Chondrocyte (in vitro differentiated cells): Measurements from ENCODE around the gene ADCY3. TPM values are rescaled to one million over a fixed set of nuclear protein-coding genes. Genes with fewer than 3 reads are reported as not detected.

Experiments
- DNase-seq: peaks from one replicate; pipeline ENCODE4 v3.0.0; 2021; ENCODE audit warnings: mixed read lengths, low spot score
- H3K27ac Mint-ChIP-seq: one replicate; pipeline ENCODE4 v1.8.0; 2021; ENCODE audit warnings: mild to moderate bottlenecking, moderate library complexity, mixed read lengths; ENCODE audit not compliant: unreplicated experiment
- H3K27me3 Mint-ChIP-seq: 2 replicates; pipeline ENCODE4 v1.8.0; 2021; ENCODE audit warnings: low read depth, mixed read lengths
- H3K36me3 Mint-ChIP-seq: 2 replicates; pipeline ENCODE4 v1.8.0; 2021; ENCODE audit warnings: low read depth, mixed read lengths
- H3K4me1 Mint-ChIP-seq: 2 replicates; pipeline ENCODE4 v1.8.0; 2021; ENCODE audit warnings: low read depth, mild to moderate bottlenecking, mixed read lengths
- H3K4me3 Mint-ChIP-seq: one replicate; pipeline ENCODE4 v1.8.0; 2021; ENCODE audit warnings: mild to moderate bottlenecking, moderate library complexity, mixed read lengths; ENCODE audit not compliant: unreplicated experiment
- H3K9me3 Mint-ChIP-seq: 2 replicates; pipeline ENCODE4 v1.8.0; 2021; ENCODE audit warnings: low read depth, mixed read lengths
- total RNA-seq: library from RNA; stranded (reverse); gene quantifications from 3 replicates; pipeline ENCODE4 v1.2.1, GENCODE V29; 2021
- TF ChIP-seq, protein P1 (sequence below): fragments of 200-600 bp; sonication (generic); IDR thresholded peaks from 2 replicates; pipeline ENCODE4 v1.5.0; 2021; ENCODE audit warnings: antibody characterized with exemption, mild to moderate bottlenecking, moderate library complexity

ADCY3 gene
- total RNA-seq, 1 donor from 2014 or later: 69.3 TPM

DNA sequence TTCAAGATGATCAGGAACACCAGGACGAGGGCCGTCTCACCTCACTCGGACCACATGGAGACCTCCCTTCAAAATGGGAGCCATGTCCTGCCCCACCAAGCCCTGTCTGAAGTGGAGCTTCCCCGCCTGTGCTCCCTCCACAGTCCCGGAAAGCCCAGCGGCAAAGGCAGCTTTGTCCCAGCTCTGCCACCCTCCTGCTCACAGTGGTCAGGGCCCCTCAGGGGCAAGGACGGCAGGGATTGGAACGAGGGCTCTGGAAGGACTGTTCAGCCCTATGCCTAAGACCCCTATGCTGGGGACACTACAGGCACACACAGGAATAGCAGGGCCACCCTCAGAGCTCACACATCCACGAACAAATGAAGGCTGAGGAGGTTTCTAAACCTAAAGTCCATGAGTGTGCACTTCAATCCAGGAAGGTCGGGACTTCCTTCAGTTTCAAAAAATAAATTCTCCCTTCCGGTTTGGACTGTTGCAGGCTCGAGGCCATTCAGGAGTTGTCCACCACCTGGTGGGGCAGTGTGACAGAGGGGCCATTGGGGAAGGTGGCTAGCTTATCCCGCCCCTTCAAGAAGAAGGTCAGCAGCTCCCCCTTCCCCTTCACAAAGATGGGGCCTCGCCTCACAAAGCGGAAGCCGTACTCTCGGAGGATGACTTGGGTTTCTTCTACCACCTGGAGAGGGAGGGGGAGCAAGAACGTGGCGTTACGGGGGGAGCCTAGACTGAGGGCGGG, 100.4 kb downstream of the ADCY3 start:
- Mint-ChIP-seq H3K27ac (no peak overlapping the region), H3K4me1 (peaks cover 14% of the 10 kb centered on the region), H3K4me3 (no peak overlapping the region), H3K9me3 (no peaks in the 10 kb centered on the region), H3K27me3 (no peaks in the 10 kb centered on the region), H3K36me3 (peaks cover 21% of the 10 kb centered on the region)
- peak; percentile 81 for DNase-seq
- TF ChIP-seq, protein P1, sequence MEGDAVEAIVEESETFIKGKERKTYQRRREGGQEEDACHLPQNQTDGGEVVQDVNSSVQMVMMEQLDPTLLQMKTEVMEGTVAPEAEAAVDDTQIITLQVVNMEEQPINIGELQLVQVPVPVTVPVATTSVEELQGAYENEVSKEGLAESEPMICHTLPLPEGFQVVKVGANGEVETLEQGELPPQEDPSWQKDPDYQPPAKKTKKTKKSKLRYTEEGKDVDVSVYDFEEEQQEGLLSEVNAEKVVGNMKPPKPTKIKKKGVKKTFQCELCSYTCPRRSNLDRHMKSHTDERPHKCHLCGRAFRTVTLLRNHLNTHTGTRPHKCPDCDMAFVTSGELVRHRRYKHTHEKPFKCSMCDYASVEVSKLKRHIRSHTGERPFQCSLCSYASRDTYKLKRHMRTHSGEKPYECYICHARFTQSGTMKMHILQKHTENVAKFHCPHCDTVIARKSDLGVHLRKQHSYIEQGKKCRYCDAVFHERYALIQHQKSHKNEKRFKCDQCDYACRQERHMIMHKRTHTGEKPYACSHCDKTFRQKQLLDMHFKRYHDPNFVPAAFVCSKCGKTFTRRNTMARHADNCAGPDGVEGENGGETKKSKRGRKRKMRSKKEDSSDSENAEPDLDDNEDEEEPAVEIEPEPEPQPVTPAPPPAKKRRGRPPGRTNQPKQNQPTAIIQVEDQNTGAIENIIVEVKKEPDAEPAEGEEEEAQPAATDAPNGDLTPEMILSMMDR: no peak

DNA sequence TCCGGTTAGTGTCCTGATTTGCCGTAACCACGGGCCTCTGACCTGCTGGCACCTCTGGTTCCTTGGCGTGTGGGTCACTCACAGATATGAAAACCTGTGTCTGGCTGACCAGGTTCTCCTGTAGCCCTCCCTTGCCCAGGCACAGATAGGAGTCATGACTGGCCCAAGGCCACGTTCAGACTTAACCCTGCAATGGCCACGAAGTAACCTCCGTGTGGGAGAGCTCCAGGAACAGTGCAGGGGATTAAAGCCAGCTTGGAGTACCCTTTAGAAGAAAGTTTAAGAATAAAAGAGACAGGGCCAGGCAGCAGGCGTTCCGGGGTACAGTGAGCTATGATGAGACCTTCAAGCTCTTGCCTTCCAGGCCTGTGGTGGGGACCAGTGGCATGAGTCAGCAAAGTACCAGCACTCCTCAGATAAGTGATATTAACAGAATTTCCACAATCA, 101.3 kb downstream of the ADCY3 start:
- Mint-ChIP-seq H3K27me3 (no peaks in the 10 kb centered on the region), H3K4me3 (no peak overlapping the region), H3K4me1 (peaks cover 14% of the 10 kb centered on the region), H3K36me3 (peaks cover 21% of the 10 kb centered on the region), H3K27ac (no peak overlapping the region), H3K9me3 (no peaks in the 10 kb centered on the region)
- TF ChIP-seq, protein P1: no peak
- peak; percentile 54 for DNase-seq

DNA sequence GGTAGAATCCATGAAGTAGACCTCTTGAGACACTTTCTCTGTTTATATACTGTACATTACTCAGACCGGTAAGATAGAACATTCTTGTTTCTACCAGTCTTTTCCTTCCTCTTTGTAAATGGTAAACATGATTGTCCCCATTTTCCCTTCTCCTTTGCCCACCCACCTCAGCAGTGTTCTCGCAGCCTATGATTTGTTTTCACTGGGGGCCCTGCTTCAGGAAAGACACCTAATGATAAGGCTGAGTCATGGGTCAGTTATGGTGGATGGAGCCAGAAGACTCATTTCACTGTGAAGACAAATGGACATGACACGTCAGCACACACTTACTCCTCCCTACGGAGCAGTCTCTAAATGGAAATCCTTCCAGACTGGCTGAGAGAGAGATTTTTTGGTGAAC, 103.2 kb downstream of the ADCY3 start:
- Mint-ChIP-seq H3K36me3 (peaks cover 21% of the 10 kb centered on the region), H3K4me3 (no peak overlapping the region), H3K4me1 (peaks cover 14% of the 10 kb centered on the region), H3K9me3 (no peaks in the 10 kb centered on the region), H3K27ac (peak overlapping the region; percentile 89), H3K27me3 (no peaks in the 10 kb centered on the region)
- TF ChIP-seq, protein P1: no peak
- DNase-seq: no peak

DNA sequence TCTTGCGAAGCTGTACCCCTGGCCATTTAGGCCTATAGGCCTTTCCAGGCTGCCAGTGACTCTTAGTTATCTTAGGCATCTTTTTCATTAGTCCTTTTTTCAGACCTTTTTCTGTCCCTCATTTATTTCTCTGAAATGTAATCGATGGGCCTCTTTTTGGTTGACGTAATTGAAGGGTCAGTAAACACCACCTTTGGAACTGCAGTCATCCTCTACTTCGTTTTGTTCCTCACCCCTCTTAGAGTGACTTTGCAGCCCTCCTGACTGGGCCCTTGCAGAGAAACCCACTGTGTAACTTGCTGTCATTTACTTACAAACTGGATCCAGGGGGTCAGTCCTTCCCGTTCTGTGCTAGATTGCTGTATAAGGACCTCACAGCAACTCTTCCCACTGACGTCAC, 103.6 kb downstream of the ADCY3 start:
- peaks cover 14% of the 10 kb centered on the region for H3K4me1 Mint-ChIP-seq
- TF ChIP-seq, protein P1: no peak
- no peak for DNase-seq
- H3K9me3 Mint-ChIP-seq: no peaks in the 10 kb centered on the region
- no peaks in the 10 kb centered on the region for H3K27me3 Mint-ChIP-seq
- no peak overlapping the region for H3K27ac Mint-ChIP-seq
- peaks cover 21% of the 10 kb centered on the region for H3K36me3 Mint-ChIP-seq
- no peak overlapping the region for H3K4me3 Mint-ChIP-seq

DNA sequence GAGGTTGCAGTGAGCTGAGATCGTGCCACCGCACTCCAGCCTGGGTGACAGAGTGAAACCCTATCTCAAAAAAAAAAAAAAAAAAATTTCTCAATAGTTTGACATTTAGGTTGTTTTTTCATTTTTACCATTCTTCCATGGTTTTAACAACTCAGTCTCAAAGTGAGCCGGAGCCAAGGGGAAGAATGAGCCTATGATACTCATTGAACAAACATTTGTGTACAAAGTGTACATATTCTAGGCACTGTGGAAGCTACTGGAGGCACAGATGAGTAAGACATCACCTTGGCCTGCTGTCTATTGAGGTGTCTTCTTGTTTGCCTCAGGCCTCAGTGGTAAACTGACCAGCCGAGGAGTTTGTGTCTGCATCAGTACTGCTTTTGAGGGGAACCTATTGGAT, 104.9 kb downstream of the ADCY3 start:
- H3K4me3 Mint-ChIP-seq: no peak overlapping the region
- H3K27ac Mint-ChIP-seq: no peak overlapping the region
- H3K4me1 Mint-ChIP-seq: peaks cover 14% of the 10 kb centered on the region
- no peaks in the 10 kb centered on the region for H3K27me3 Mint-ChIP-seq
- peaks cover 15% of the 10 kb centered on the region for H3K36me3 Mint-ChIP-seq
- H3K9me3 Mint-ChIP-seq: no peaks in the 10 kb centered on the region
- no peak for DNase-seq
- TF ChIP-seq, protein P1: no peak
